ENCODE data around the gene CAMLG.
A peak's percentile ranks its signal among the peaks of the same experiment; 100 is the strongest.
"Not testable (repeated sequence)": the region's sequence is repeated elsewhere in the genome, so short reads cannot be mapped to it uniquely, and the experiment has no call there.

The CAMLG gene

DNA sequence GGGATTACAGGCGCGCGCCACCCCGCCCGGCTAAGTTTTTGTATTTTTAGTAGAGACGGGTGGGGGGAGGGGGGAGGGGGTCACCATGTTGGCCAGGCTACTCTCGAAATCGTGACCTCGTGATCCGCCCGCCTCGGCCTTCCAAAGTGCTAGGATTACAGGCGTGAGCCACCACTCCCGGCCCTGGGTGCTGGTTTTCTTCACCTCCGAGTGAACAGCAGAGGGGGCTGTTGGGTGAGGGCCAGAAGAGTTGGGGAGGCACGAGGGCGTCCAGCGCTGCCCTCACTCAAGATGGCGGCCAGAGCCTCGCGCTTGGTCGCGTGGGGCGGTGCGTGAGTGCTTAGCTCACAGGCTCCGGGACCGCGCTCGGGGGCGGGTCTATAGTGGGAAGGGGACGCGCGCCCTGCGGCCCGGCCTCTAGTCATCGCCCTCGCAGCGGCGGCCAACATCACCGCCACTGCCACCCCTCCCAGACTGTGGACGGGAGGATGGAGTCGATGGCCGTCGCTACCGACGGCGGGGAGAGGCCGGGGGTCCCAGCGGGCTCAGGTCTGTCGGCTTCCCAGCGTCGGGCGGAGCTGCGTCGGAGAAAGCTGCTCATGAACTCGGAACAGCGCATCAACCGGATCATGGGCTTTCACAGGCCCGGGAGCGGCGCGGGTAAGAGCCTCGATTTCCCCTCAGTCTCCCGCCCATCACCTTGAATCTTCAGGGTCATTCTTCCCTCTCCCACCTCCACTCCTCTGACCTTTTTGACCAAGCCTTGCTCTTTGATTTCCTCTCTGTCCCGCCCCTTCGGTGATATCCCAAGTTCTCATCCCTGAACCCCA, at the start of gene CAMLG:
Gene CAMLG (plus strand): TSS at position 416 of the 830 bp plus-strand sequence. CDS start 73 bp downstream, at position 489.
- DNase-seq (ENCODE audit: low spot score): peak; percentile 94

DNA sequence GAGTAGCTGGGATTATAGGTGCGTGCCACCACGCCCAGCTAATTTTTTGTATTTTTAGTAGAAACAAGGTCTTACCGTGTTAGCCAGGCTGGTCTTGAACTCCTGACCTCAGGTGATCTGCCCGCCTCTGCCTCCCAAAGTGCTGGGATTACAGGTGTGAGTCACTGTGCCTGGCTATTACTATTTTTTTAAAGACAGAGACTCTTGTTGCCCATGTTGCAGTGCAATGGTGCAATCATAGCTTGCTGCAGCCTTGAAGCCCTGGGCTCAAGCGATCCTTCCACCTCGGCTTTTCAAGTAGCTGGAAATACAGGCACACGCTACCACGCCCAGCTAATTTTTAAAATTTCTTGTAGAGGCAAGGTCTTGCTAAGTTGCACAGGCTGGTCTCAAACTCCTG, 48.2 kb upstream of the CAMLG start:
- DNase-seq (ENCODE audit: low spot score): not testable (repeated sequence)

DNA sequence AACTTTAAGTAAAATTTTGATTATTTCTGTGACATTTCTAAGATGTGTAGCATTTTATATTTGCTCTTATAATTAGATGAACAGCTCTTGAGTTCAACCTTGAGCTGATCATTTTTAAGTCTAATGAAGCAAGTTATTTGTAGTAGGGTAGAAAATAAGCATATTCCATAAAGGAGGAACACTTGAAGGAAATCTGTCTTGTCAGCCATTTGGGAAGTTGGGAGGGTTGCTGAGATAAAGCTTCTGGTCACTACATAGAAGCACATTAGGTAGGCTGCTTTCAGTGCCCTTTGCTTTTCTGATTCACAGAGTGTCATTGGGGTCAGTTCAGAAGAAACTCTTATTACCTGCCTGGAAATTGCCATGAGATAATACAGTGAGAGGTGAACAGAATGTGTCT, 45.6 kb upstream of the CAMLG start:
- no peak for DNase-seq (ENCODE audit: low spot score)

DNA sequence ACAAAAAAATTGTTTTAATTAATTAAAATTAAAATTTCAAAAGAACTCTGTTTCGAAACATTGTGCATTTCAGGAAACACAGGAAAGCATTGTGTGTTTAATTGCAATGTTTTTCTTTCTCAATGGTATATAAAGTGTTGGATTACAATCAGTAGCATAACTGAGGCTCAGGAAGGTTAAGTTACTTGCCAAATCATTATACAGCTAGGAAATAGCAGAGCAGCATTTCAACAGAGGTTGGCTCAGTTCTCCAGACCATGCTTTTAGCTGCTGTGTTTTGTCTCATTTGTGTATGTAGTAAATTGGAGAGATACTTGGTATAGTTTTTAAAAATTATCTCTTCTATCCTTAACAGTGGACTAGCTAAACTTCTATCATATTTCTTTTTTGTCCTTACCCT, 30.0 kb upstream of the CAMLG start:
- no peak for DNase-seq (ENCODE audit: low spot score)

DNA sequence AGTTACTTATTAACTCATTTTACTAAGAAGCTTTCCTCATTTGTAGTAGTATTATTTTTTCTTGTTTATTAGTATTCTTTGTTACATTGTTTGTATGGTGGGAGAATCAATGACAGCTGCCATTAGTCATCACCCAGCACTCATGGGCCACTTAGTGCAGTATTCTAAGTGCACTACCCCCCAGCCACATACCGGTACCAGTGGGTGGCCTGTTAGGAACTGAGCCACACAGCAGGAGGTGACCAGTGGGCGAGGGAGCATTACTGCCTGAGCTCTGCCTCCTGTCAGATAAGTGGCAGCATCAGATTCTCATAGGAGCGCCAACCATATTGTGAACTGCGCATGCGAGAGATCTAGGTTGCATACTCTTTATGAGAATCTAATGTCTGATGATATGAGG, 24.2 kb upstream of the CAMLG start:
- no peak for DNase-seq (ENCODE audit: low spot score)

DNA sequence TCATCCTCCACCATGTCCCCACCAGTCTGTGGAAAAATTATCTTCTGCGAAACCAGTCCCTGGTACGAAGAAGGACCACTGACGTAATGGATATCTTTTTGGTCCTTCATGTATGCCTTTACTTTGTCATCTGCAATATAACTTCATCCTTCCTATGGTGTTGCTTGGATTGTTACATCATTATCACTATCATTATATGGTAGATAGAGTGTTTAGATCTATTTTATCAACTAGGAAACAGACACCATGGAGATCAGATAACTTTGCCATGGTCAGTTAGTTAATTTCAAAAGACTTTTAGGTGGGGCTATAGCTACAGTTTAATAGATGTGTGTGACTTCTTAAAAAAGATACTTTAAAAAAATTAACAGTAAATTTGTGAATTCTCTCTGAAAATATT, 23.8 kb upstream of the CAMLG start:
- DNase-seq (ENCODE audit: low spot score): no peak

DNA sequence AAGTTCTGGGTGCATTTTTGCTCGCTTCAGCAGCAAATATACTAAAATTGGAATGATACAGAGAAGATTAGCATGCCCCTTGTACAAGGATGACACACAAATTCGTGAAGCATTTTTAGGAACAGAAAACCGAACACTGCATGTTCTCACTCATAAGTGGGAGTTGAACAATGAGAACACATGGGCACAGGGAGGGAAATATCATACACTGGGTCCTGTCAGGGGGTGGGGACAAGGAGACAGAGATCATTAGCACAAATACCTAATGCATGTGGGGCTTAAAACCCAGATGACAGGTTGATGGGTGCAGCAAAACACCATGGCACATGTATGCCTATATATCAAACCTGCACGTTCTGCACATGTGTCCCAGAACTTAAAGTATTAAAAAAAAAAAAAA, 22.9 kb upstream of the CAMLG start:
- DNase-seq (ENCODE audit: low spot score): not testable (repeated sequence)

DNA sequence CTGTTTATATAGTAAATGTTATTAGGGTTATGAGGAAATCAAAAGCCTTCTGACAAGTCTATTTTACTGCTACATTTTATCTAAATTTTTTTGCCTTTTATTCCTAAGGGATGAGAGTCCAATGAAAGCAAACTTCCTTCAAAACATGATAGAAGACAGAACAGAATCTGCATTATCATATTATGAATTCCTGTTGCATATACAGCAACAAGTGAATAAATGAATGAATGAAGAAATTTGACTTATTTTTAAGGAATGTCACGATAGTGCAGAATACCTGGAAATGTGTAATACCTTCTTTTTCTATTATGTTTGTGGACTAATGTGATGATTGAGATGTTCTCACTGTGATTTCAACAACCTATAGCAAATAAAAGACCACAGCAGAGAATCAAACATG, 13.5 kb upstream of the CAMLG start:
- DNase-seq (ENCODE audit: low spot score): no peak

DNA sequence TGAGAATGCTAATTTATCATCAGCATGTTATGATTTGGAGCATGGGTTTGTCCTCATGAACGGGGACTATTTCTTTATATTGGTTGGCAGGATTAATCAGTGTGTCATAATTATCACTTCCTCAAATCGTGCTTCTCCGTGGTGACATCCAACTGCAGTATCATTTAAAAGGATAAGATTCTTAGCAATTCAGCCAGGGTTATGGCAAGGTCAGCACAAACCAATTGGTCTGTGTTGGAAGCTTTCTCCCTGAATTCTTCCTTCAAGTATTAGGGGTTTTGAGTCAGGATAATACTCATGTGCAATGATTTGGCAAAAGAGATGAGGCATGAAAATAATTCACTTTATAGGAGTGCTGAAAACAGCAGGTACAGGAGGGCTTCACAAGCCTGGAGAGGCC, 5.5 kb upstream of the CAMLG start:
- DNase-seq (ENCODE audit: low spot score): no peak

DNA sequence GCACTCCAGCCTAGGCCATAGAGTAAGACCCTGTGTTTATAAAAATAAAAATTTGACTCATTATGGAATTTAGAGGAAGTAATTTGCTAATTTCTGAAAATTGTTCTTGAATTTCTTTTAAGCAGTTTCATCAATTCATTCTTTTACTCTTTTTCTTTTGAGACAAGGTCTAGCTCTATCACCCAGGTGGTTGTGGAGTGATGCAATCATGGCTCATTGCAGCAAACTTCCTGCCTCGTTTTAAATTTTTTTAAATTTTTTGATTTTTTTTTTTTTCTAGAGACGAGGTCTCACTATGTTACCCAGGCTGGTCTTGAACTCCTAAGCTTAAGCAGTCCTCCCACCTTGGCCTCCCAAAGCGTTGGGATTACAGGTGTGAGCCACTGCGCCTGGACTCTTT, 3.1 kb upstream of the CAMLG start:
- DNase-seq (ENCODE audit: low spot score): no peak

DNA sequence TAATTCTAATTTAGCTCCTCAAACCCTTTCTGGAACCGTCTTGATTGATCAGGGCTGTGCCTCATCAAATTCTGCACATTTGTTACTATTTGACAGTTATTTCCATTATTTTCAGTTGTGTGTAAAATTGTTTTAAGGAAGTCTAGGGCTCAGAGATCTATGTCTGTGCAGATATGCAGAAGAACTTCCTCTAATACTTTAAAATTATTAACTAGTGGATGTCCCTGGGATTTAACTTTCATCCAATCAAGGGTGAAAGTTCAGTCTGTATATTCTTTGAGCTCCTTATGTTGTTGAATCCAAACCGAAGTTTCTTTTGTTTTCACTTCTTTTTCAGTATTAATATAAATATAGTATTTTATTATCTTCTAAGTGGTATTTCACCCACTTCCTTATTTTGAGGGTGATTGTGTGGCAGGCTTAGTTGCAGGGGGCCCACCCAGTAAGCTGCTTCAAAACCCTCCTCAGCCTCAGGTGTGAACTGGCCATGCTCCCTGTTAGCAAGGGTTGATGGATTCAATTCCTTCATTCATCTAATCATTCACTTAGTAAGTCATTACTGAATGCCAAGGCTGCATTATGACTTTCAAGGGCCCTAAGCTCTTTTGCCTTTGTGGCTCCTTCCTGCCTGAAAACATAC, 2.1 kb upstream of the CAMLG start:
- no peak for DNase-seq (ENCODE audit: low spot score)

DNA sequence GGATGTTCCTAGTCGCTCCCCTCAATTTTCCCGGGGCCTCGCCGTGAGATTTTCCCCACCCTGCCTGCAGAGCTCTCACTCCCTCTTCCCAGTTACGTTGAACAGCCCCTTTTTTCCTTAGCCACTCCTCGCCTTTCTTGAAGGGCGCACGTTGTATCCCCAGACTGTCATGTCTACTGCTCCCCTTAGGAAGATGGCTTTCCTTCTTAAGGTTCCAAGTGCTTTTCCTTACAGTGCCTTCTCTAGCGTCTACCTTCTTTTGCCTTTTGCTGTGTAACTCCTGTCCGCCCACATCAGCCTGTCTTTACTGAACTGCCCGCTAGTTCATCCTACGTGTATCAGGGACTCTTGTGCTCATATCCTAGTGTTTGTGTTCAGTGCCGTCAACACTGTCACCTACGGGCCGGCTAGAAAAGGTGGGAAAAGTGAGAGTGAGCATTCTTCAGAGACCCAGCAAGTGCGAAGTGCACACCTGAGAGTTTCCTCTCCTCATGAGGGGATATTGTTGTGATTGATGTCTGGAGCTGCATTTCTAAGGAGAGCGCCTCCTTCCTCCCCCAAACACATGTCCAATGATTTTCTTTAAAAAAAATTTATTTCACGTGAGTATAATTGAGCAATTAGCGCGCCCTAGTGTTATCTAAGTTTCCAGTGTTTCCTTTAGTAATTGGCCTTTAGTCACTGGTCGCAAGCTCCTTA, 764 bp downstream of the CAMLG start:
- peak; percentile 43 for DNase-seq (ENCODE audit: low spot score)

DNA sequence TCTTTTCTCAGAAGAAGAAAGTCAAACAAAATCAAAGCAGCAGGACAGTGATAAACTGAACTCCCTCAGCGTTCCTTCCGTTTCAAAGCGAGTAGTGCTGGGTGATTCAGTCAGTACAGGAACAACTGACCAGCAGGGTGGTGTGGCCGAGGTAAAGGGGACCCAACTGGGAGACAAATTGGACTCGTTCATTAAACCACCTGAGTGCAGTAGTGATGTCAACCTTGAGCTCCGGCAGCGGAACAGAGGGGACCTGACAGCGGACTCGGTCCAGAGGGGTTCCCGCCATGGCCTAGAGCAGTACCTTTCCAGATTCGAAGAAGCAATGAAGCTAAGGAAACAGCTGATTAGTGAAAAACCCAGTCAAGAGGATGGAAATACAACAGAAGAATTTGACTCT, 2.7 kb downstream of the CAMLG start:
- no peak for DNase-seq (ENCODE audit: low spot score)

DNA sequence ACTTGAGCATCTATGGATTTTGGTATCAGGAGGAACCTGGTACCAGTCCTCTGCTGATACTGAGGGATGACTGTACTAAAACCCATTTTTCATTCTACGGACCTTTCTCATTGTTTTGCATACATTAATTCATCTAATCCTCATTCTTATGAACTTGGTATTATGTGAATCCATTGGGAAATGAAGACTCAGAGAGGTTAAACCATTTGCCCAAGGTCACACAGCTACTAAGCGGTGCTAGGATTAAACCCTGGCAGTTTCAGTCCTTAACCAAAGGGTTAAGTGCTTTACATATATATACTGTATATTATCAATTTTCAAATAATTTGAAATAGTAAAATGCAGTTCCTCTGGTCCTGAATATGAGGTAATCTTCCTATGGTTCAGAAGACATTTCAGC, 3.8 kb downstream of the CAMLG start:
- DNase-seq (ENCODE audit: low spot score): no peak

DNA sequence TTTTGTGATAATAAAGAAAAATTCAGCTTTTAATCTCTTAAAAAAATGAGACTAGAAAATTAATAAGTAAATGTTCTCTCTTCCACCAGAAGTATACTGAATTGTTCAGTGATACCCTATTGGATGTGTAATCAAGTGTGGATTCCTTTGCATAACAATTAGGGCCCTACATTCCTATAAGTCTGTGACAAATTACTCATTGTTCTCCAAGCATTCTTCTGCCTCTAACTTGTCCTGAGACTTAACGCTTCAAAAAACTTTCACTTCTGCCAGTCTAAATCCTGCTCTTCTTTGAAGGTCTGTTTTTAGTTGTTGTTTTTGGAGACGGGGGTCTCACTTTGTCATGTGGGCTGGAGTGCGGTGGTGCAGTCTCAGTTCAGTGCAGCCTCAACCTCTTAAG, 11.1 kb downstream of the CAMLG start:
- DNase-seq (ENCODE audit: low spot score): no peak

DNA sequence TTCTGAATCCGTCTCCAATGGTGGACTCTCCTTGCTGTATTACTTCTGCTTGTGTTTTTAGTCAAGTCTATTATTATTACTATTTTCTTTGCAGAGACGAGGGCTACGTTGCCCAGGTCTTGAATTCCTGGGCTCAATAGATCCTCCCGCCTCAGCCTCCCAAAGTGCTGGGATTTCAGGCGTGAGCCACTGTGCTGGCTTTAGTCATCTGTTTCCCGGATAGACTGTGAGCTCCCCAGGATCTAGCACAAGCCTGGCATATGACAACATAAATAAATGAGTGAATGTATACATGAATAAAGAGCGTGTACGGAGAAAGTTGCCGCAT, 19.8 kb downstream of the CAMLG start:
- DNase-seq (ENCODE audit: low spot score): no peak

DNA sequence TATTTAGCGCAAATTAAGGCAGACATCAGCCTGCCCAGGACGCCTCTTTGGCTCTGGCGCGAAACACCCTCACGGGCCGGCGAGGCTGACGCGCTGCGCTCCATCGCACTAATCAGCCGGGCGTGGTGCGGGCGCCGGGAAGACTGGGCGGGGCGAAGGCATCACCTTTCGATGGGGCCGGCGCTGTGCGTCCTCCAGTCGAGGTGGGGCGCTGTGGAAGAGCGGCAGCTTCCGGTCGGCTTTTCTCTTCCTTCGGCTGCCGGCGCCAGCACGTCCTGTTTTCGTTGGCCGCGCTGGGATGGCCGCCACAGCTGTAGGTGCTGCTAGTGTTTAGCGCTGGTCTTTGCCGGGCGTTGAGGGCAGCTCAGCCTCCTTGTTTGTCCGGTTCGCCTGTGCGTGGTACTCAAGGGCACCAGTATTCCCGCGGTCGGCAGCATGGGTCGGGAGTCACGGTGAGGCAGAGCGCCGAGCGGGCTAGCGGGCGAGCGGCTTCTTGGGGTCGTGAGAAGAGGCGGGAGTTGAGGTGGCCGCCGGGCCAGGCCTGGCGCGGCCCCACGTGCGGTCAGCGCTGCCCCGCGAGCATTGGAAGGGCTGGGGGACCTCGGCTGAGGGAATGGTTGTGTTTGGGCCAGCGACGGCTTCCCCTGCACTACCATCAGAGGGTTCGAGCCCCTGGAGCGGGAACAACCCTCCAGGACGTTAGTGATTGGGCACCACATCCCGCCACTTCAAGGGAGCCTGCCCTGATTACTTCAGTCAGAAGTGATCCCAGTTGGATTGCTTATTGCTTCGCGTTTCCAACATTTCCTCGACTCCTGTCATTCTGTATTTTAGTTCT, 20.4 kb downstream of the CAMLG start, which contains the start of gene DDX46:
Gene DDX46 (plus strand): TSS at position 276 of the 838 bp plus-strand sequence. CDS start 160 bp downstream, at position 436.
- peak; percentile 97 for DNase-seq (ENCODE audit: low spot score)

DNA sequence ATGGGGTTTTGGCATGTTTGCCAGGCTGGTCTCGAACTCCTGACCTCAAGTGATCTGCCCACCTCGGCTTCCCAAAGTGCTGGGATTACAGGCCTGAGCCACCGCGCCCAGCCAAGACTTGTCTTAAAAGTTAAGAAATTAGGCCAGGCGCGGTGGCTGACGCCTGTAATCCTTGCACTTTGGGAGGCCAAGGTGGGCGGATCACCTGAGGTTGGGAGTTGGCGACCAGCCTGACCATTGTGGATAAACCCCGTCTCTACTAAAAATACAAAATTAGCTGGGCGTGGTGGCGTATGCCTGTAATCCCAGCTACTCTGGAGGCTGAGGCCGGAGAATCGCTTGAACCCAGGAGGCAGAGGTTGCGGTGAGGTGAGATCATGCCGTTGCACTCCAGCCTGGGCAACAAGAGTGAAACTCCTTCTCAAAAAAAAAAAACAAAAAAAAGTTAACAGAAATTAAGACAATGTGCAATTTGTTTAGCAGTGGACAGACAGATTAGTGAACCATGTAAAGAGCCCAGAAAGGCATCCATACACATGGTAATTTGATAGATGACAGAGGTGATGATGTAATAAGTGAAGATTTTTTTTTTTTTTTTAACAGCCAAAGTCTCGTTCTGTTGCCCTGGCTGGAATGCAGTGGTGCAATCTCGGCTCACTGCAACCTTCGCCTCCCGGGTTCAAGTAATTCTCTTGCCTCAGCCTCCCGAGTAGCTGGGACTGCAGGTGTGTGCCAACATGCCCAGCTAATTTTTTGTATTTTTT, 29.4 kb downstream of the CAMLG start:
- not testable (repeated sequence) for DNase-seq (ENCODE audit: low spot score)

DNA sequence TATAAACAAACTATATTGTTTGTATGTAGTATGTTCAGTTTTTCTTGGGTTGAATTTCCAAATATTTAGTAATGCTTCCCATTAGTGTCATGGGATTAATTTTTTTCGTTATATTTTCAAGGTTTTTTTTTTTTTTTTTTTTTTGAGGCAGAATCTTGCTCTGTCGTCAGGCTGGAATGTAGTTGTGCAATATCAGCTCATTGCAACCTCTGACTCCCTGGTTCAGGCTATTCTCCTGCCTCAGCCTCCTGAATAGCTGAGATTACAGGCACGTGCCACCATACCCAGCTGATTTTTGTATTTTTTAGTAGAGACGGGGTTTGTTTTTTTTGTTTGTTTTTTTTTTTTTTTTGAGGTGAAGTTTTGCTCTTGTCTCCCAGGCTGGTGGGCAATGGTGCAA, 30.9 kb downstream of the CAMLG start:
- no peak for DNase-seq (ENCODE audit: low spot score)

DNA sequence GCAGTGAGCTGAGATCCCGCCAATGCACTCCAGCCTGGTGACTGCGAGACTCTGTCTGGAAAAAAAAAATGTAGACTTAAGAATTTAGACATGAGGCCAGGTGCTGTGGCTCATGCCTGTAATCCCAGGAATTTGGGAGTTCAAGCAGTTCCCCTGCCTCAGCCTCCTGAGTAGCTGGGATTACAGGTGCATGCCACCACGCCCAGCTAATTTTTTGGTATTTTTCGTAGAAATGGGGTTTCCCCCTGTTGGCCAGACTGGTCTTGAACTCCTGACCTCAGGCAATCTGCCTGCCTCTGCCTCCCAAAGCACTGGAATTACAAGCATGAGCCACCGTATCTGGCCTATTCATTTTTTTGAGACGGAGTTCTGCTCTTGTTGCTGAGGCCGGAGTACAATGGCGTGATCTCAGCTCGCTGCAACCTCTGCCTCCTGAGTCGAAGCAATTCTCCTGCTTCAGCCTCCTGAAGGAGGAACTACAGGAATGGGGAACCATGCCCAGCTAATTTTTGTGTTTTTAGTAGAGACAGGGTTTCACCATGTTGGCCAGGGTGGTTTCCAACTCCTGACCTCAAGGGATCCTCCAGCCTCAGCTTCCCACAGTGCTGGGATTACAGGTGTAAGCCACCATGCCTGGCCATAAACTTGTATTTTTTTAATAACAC, 34.2 kb downstream of the CAMLG start:
- no peak for DNase-seq (ENCODE audit: low spot score)

DNA sequence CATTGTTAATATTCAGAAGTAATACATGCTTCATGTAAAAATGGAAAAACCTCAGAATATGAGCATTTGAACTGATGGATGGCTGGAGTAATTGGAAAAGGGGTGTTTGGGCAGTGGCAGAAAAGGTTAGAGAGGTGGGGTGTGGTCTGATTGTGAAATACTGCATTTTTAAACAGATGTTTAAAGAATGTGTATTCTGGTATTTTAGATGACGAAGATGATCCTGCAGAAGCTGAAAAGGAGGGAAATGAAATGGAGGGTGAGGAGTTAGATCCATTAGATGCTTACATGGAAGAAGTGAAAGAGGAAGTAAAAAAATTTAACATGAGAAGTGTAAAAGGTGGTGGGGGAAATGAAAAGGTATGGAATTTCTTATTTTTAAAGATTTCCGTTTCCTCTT, 39.0 kb downstream of the CAMLG start:
- no peak for DNase-seq (ENCODE audit: low spot score)

All from D341Med (cell line).